ENCODE measurements around the gene FGF6.

The FGF6 gene

GRCh38 chr12:4454315-4454860 is 8.8 kb upstream of the FGF6 start:
- Mint-ChIP-seq H3K27me3 (ENCODE audit: low read depth) (peaks cover 25% of the 10 kb centered on the region), H3K4me3 (no peak overlapping the region), H3K36me3 (ENCODE audit: low read depth) (peaks cover 1% of the 10 kb centered on the region)

GRCh38 chr12:4451694-4452093 is 6.1 kb upstream of the FGF6 start:
- Mint-ChIP-seq H3K36me3 (ENCODE audit: low read depth) (peaks cover 1% of the 10 kb centered on the region), H3K4me3 (no peak overlapping the region), H3K9me3 (peaks cover 10% of the 10 kb centered on the region), H3K27ac (no peak overlapping the region), H3K27me3 (ENCODE audit: low read depth) (peaks cover 21% of the 10 kb centered on the region), H3K4me1 (ENCODE audit: low read depth) (no peaks in the 10 kb centered on the region)

More at GRCh38 chr12:4454315-4454860, 8.8 kb upstream of the FGF6 start:
- no peaks in the 10 kb centered on the region for H3K4me1 Mint-ChIP-seq (ENCODE audit: low read depth)
- peaks cover 10% of the 10 kb centered on the region for H3K9me3 Mint-ChIP-seq
- H3K27ac Mint-ChIP-seq, result no peak overlapping the region

GRCh38 chr12:4450551-4451112 is 5.0 kb upstream of the FGF6 start:
- Mint-ChIP-seq H3K27ac (no peak overlapping the region), H3K4me3 (no peak overlapping the region), H3K36me3 (ENCODE audit: low read depth) (peaks cover 1% of the 10 kb centered on the region), H3K9me3 (peaks cover 10% of the 10 kb centered on the region), H3K4me1 (ENCODE audit: low read depth) (no peaks in the 10 kb centered on the region), H3K27me3 (ENCODE audit: low read depth) (peaks cover 21% of the 10 kb centered on the region)

GRCh38 chr12:4449851-4450221 is 4.2 kb upstream of the FGF6 start:
- Mint-ChIP-seq H3K36me3 (ENCODE audit: low read depth) (no peaks in the 10 kb centered on the region), H3K4me1 (ENCODE audit: low read depth) (no peaks in the 10 kb centered on the region), H3K4me3 (no peak overlapping the region), H3K27ac (no peak overlapping the region), H3K27me3 (ENCODE audit: low read depth) (peaks cover 21% of the 10 kb centered on the region), H3K9me3 (peaks cover 6% of the 10 kb centered on the region)

GRCh38 chr12:4448943-4449850 is 3.6 kb upstream of the FGF6 start:
- H3K4me1 Mint-ChIP-seq (ENCODE audit: low read depth), result no peaks in the 10 kb centered on the region
- peaks cover 21% of the 10 kb centered on the region for H3K27me3 Mint-ChIP-seq (ENCODE audit: low read depth)
- H3K27ac Mint-ChIP-seq, result no peak overlapping the region
- peaks cover 6% of the 10 kb centered on the region for H3K9me3 Mint-ChIP-seq
- H3K36me3 Mint-ChIP-seq (ENCODE audit: low read depth), result no peaks in the 10 kb centered on the region
- no peak overlapping the region for H3K4me3 Mint-ChIP-seq

GRCh38 chr12:4448371-4448940 is 2.8 kb upstream of the FGF6 start:
- no peaks in the 10 kb centered on the region for H3K36me3 Mint-ChIP-seq (ENCODE audit: low read depth)
- H3K4me3 Mint-ChIP-seq, result no peak overlapping the region
- H3K27ac Mint-ChIP-seq, result no peak overlapping the region
- peaks cover 21% of the 10 kb centered on the region for H3K27me3 Mint-ChIP-seq (ENCODE audit: low read depth)
- no peaks in the 10 kb centered on the region for H3K4me1 Mint-ChIP-seq (ENCODE audit: low read depth)
- peaks cover 6% of the 10 kb centered on the region for H3K9me3 Mint-ChIP-seq

- Mint-ChIP-seq H3K27ac (no peak overlapping the region), H3K9me3 (peaks cover under 1% of the 10 kb centered on the region), H3K36me3 (ENCODE audit: low read depth) (no peaks in the 10 kb centered on the region), H3K4me1 (ENCODE audit: low read depth) (no peaks in the 10 kb centered on the region), H3K27me3 (ENCODE audit: low read depth) (peaks cover 17% of the 10 kb centered on the region), H3K4me3 (no peak overlapping the region)
Measured at GRCh38 chr12:4447151-4447550, 1.5 kb upstream of the FGF6 start.

GRCh38 chr12:4446335-4446734 is 720 bp upstream of the FGF6 start:
- no peaks in the 10 kb centered on the region for H3K36me3 Mint-ChIP-seq (ENCODE audit: low read depth)

GRCh38 chr12:4444031-4444430 is 1.6 kb downstream of the FGF6 start:
- Mint-ChIP-seq H3K27me3 (ENCODE audit: low read depth) (peaks cover 5% of the 10 kb centered on the region), H3K4me3 (no peak overlapping the region), H3K36me3 (ENCODE audit: low read depth) (no peaks in the 10 kb centered on the region), H3K9me3 (no peaks in the 10 kb centered on the region), H3K27ac (no peak overlapping the region), H3K4me1 (ENCODE audit: low read depth) (peaks cover 8% of the 10 kb centered on the region)

More at GRCh38 chr12:4446335-4446734, 720 bp upstream of the FGF6 start:
- peaks cover 13% of the 10 kb centered on the region for H3K27me3 Mint-ChIP-seq (ENCODE audit: low read depth)
- H3K9me3 Mint-ChIP-seq, result no peaks in the 10 kb centered on the region
- no peak overlapping the region for H3K27ac Mint-ChIP-seq
- no peaks in the 10 kb centered on the region for H3K4me1 Mint-ChIP-seq (ENCODE audit: low read depth)
- H3K4me3 Mint-ChIP-seq, result no peak overlapping the region

GRCh38 chr12:4443616-4444015 is 2.0 kb downstream of the FGF6 start:
- Mint-ChIP-seq H3K36me3 (ENCODE audit: low read depth) (no peaks in the 10 kb centered on the region), H3K4me1 (ENCODE audit: low read depth) (peaks cover 12% of the 10 kb centered on the region), H3K9me3 (no peaks in the 10 kb centered on the region), H3K27me3 (ENCODE audit: low read depth) (peaks cover 9% of the 10 kb centered on the region), H3K27ac (no peak overlapping the region), H3K4me3 (no peak overlapping the region)

GRCh38 chr12:4441355-4442335 is 4.0 kb downstream of the FGF6 start:
- Mint-ChIP-seq H3K9me3 (no peaks in the 10 kb centered on the region), H3K27me3 (ENCODE audit: low read depth) (peaks cover 16% of the 10 kb centered on the region), H3K27ac (no peak overlapping the region), H3K4me1 (ENCODE audit: low read depth) (peaks cover 12% of the 10 kb centered on the region), H3K36me3 (ENCODE audit: low read depth) (no peaks in the 10 kb centered on the region), H3K4me3 (no peak overlapping the region)

- Mint-ChIP-seq H3K36me3 (ENCODE audit: low read depth) (no peaks in the 10 kb centered on the region), H3K27ac (no peak overlapping the region), H3K4me1 (ENCODE audit: low read depth) (peaks cover 12% of the 10 kb centered on the region), H3K27me3 (ENCODE audit: low read depth) (peaks cover 16% of the 10 kb centered on the region), H3K9me3 (no peaks in the 10 kb centered on the region), H3K4me3 (no peak overlapping the region)
Measured at GRCh38 chr12:4440187-4440941, 5.3 kb downstream of the FGF6 start.

GRCh38 chr12:4439736-4440135 is 5.9 kb downstream of the FGF6 start:
- Mint-ChIP-seq H3K36me3 (ENCODE audit: low read depth) (no peaks in the 10 kb centered on the region), H3K27me3 (ENCODE audit: low read depth) (peaks cover 16% of the 10 kb centered on the region), H3K9me3 (no peaks in the 10 kb centered on the region), H3K4me1 (ENCODE audit: low read depth) (peaks cover 12% of the 10 kb centered on the region), H3K4me3 (no peak overlapping the region), H3K27ac (no peak overlapping the region)

Data from T-helper 1 cell treated with Interleukin-12 subunit alpha and Interleukin-12 subunit beta and Interleukin-4 antibody, amounts not matched to agents 30 μg/mL and 1 μg/mL, for 36 hours (primary cell).